Neural cell (in vitro differentiated cells): ENCODE data around the gene TMEM43. TPM values are rescaled to one million over a fixed set of nuclear protein-coding genes. Genes with fewer than 3 reads are reported as not detected.

Experiments used
- H2AFZ ChIP-seq: fragments of 200-600, 300-800 bp; sonication (generic), shearing (Covaris generic); 2 replicates; pipeline ENCODE4 v1.6.0; 2014; ENCODE audit warnings: low read depth, mild to moderate bottlenecking, antibody characterized with exemption, low read length, moderate library complexity
- H3F3A ChIP-seq: fragments of 200-600 bp; shearing (Covaris generic); 2 replicates; pipeline ENCODE4 v1.6.1; 2016; ENCODE audit warnings: mild to moderate bottlenecking, moderate library complexity, mixed read lengths, antibody characterized with exemption, low read length; ENCODE audit not compliant: insufficient read depth, poor library complexity, severe bottlenecking
- H3K27ac ChIP-seq: fragments of 200-600, 300-800 bp; sonication (generic), shearing (Covaris generic); 2 replicates; pipeline ENCODE4 v1.5.1; 2014; ENCODE audit warnings: mild to moderate bottlenecking, low read length, moderate library complexity
- H3K27me3 ChIP-seq: fragments of 300-800, 200-600 bp; sonication (generic), shearing (Covaris generic); 2 replicates; pipeline ENCODE4 v1.6.0; 2014; ENCODE audit warnings: mild to moderate bottlenecking, low read depth, low read length, moderate library complexity; ENCODE audit not compliant: insufficient read depth
- H3K36me3 ChIP-seq: fragments of 300-800, 200-600 bp; sonication (generic), shearing (Covaris generic); 2 replicates; pipeline ENCODE4 v1.5.1; 2014; ENCODE audit warnings: mild to moderate bottlenecking, antibody characterized with exemption, low read length, moderate library complexity; ENCODE audit not compliant: insufficient read depth
- H3K4me2 ChIP-seq: fragments of 300-800, 200-600 bp; sonication (generic), shearing (Covaris generic); 2 replicates; pipeline ENCODE4 v1.6.0; 2014; ENCODE audit warnings: mild to moderate bottlenecking, low read length
- H3K4me3 ChIP-seq: fragments of 300-800, 200-600 bp; sonication (generic), shearing (Covaris generic); 2 replicates; pipeline ENCODE4 v1.5.1; 2014; ENCODE audit warnings: mild to moderate bottlenecking, low read length, moderate library complexity
- H3K79me2 ChIP-seq: fragments of 200-600 bp; shearing (Covaris generic); replicated peaks from 2 replicates; pipeline ENCODE4 v1.6.0; 2014; ENCODE audit warnings: mild to moderate bottlenecking, low read length, moderate library complexity; ENCODE audit not compliant: insufficient read depth
- H3K9ac ChIP-seq: fragments of 300-800, 200-600 bp; sonication (generic), shearing (Covaris generic); 2 replicates; pipeline ENCODE4 v1.6.1; 2016; ENCODE audit warnings: mild to moderate bottlenecking, low read length, mixed read lengths
- H3K9me2 ChIP-seq: fragments of 200-600 bp; shearing (Covaris generic); 2 replicates; pipeline ENCODE4 v1.6.1; 2016; ENCODE audit warnings: mild to moderate bottlenecking, low read length, mixed read lengths; ENCODE audit not compliant: insufficient read depth
- H3K9me3 ChIP-seq: fragments of 200-600, 300-800 bp; sonication (generic), shearing (Covaris generic); 2 replicates; pipeline ENCODE4 v1.6.1; 2016; ENCODE audit warnings: mild to moderate bottlenecking, mixed run types, low read length, moderate library complexity, mixed read lengths
- H4K20me1 ChIP-seq: fragments of 200-600 bp; shearing (Covaris generic); 2 replicates; pipeline ENCODE4 v1.6.1; 2016; ENCODE audit warnings: mild to moderate bottlenecking, mixed run types; ENCODE audit not compliant: insufficient read depth
- EP300 ChIP-seq: fragments of 450-650 bp; conservative IDR thresholded peaks from 2 replicates; pipeline ENCODE4 v1.6.1; 2014; ENCODE audit warnings: antibody characterized with exemption, mild to moderate bottlenecking, moderate library complexity; ENCODE audit not compliant: poor library complexity, severe bottlenecking
- EZH2 ChIP-seq: fragments of 200-600, 300-800 bp; shearing (Covaris generic), sonication (generic); IDR thresholded peaks from 2 replicates; pipeline ENCODE4 v1.6.1; 2014; ENCODE audit warnings: antibody characterized with exemption, low read length, borderline replicate concordance, mild to moderate bottlenecking; ENCODE audit not compliant: insufficient read depth, poor library complexity, severe bottlenecking
- MXI1 ChIP-seq: fragments of 450-650 bp; conservative IDR thresholded peaks from 2 replicates; pipeline ENCODE4 v1.6.1; 2014; ENCODE audit warnings: antibody characterized with exemption, mild to moderate bottlenecking; ENCODE audit not compliant: poor library complexity, severe bottlenecking
- POLR2AphosphoS5 ChIP-seq: IDR thresholded peaks from 2 replicates; pipeline ENCODE4 v1.6.1; 2012
- RAD21 ChIP-seq: fragments of 450-650 bp; conservative IDR thresholded peaks from 2 replicates; pipeline ENCODE4 v1.6.1; 2014; ENCODE audit warnings: antibody characterized with exemption, mild to moderate bottlenecking, moderate library complexity
- REST ChIP-seq: IDR thresholded peaks from 2 replicates; pipeline ENCODE4 v1.6.1; 2012; ENCODE audit warnings: borderline replicate concordance
- SMC3 ChIP-seq: fragments of 450-650 bp; conservative IDR thresholded peaks from 2 replicates; pipeline ENCODE4 v1.6.1; 2014; ENCODE audit warnings: antibody characterized with exemption, mild to moderate bottlenecking, moderate library complexity; ENCODE audit not compliant: poor library complexity
- TAF1 ChIP-seq: IDR thresholded peaks from 2 replicates; pipeline ENCODE4 v1.6.1; 2012; ENCODE audit warnings: low read depth
- polyA plus RNA-seq: library from polyadenylated mRNA; depleted of rRNA; stranded (reverse); fragments of >200 nt; gene quantifications from 2 replicates; pipeline ENCODE4 v1.2.3, GENCODE V29; 2014
- TF ChIP-seq, protein P1 (sequence below): fragments of 450-650 bp; IDR thresholded peaks from 2 replicates; pipeline ENCODE4 v1.5.1; 2014; ENCODE audit warnings: antibody characterized with exemption, mild to moderate bottlenecking, moderate library complexity; ENCODE audit not compliant: poor library complexity, severe bottlenecking

TMEM43 gene
- polyA plus RNA-seq, 1 donor from 2014 or later: 61.3 TPM

GRCh38 chr3:14158370-14158769 lies 33.5 kb downstream of the TMEM43 start:
- Histone ChIP-seq H3K9me3 (peaks cover 3% of the 10 kb centered on the region), H3K9me2 (no peaks in the 10 kb centered on the region), H3K4me2 (no peak overlapping the region), H3K27me3 (no peaks in the 10 kb centered on the region), H3K9ac (no peak overlapping the region), H4K20me1 (no peaks in the 10 kb centered on the region), H3K4me3 (no peak overlapping the region), H3F3A (no peaks in the 10 kb centered on the region), H3K36me3 (peaks cover 43% of the 10 kb centered on the region), H2AFZ (no peak overlapping the region), H3K79me2 (no peaks in the 10 kb centered on the region), H3K27ac (no peak overlapping the region)
- TF ChIP-seq, protein P1, sequence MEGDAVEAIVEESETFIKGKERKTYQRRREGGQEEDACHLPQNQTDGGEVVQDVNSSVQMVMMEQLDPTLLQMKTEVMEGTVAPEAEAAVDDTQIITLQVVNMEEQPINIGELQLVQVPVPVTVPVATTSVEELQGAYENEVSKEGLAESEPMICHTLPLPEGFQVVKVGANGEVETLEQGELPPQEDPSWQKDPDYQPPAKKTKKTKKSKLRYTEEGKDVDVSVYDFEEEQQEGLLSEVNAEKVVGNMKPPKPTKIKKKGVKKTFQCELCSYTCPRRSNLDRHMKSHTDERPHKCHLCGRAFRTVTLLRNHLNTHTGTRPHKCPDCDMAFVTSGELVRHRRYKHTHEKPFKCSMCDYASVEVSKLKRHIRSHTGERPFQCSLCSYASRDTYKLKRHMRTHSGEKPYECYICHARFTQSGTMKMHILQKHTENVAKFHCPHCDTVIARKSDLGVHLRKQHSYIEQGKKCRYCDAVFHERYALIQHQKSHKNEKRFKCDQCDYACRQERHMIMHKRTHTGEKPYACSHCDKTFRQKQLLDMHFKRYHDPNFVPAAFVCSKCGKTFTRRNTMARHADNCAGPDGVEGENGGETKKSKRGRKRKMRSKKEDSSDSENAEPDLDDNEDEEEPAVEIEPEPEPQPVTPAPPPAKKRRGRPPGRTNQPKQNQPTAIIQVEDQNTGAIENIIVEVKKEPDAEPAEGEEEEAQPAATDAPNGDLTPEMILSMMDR: no peak
- no peak for TF ChIP-seq POLR2AphosphoS5
- TF ChIP-seq EP300: no peak
- no peak for TF ChIP-seq REST
- no peak for TF ChIP-seq SMC3
- TF ChIP-seq MXI1: no peak
- no peak for TF ChIP-seq RAD21
- no peak for TF ChIP-seq TAF1
- TF ChIP-seq EZH2: no peak

DNA sequence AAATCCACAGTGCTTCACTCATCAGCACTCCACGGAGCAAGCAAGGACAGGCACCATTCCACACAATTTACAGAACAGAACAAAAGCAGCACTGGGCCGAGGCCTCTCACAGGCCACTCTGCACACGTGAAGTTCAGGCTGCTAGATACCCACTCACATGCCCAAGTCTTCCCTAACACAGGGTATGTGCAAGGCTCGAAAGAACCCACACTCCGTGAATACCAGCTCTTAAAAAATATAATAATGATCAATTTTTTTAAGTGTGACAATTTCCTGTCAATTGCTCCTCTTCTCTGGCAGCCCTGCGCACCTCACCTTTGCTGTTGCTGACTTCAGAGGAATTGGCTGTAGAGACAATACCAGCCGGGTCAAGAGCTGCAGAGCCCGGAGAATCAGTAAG lies 34.6 kb downstream of the TMEM43 start:
- H3K36me3 ChIP-seq: peaks cover 43% of the 10 kb centered on the region
- no peak overlapping the region for H3K9ac ChIP-seq
- no peak overlapping the region for H3K27ac ChIP-seq
- H2AFZ ChIP-seq: no peak overlapping the region
- TF ChIP-seq EZH2: no peak
- no peak for TF ChIP-seq SMC3
- TF ChIP-seq TAF1: no peak
- TF ChIP-seq, protein P1: no peak
- TF ChIP-seq MXI1: no peak
- TF ChIP-seq EP300: no peak
- H3F3A ChIP-seq: no peaks in the 10 kb centered on the region
- no peaks in the 10 kb centered on the region for H4K20me1 ChIP-seq
- no peak overlapping the region for H3K4me3 ChIP-seq
- H3K9me3 ChIP-seq: peaks cover 3% of the 10 kb centered on the region
- H3K9me2 ChIP-seq: no peaks in the 10 kb centered on the region
- H3K27me3 ChIP-seq: no peaks in the 10 kb centered on the region
- no peaks in the 10 kb centered on the region for H3K79me2 ChIP-seq
- H3K4me2 ChIP-seq: no peak overlapping the region
